Stimulated activated CD4-positive, alpha-beta T cell treated with anti-CD3 and anti-CD28 coated beads, Interleukin-15, amount 100 ng/mL, for 1 hour (primary cell): ENCODE measurements around the gene SMC1A.

ENCODE experiments used
- DNase-seq, 2 donors: peaks; one replicate each; pipeline ENCODE4 v3.0.0-alpha.2; 2020; ENCODE audit warnings: low read depth in 1 of 2, low spot score in 1 of 2

Gene SMC1A

GRCh38 chrX:53347948-53348347 is 74.5 kb downstream of the SMC1A start:
- DNase-seq, result no peak

- DNase-seq, result no peak
Observed at GRCh38 chrX:53340852-53341645, 81.4 kb downstream of the SMC1A start.

- DNase-seq, result no peak
Observed at GRCh38 chrX:53337101-53337500, 85.4 kb downstream of the SMC1A start.

GRCh38 chrX:53333853-53334252 is 88.6 kb downstream of the SMC1A start:
- DNase-seq, result no peak

GRCh38 chrX:53332204-53332603 is 90.2 kb downstream of the SMC1A start:
- DNase-seq, result no peak

- no peak for DNase-seq
Observed at GRCh38 chrX:53330331-53330730, 92.1 kb downstream of the SMC1A start.

- no peak for DNase-seq
Observed at GRCh38 chrX:53324803-53325202, 97.7 kb downstream of the SMC1A start.
